Activated CD8-positive, alpha-beta memory T cell treated with anti-CD3 and anti-CD28 coated beads for 24 hours (primary cell): ENCODE data around the gene NLRP11.
"Not testable (repeated sequence)": the region's sequence is repeated elsewhere in the genome, so short reads cannot be mapped to it uniquely, and the experiment has no call there.

ENCODE experiments used
- DNase-seq: peaks from one replicate; pipeline ENCODE4 v3.0.0-alpha.2; 2020

NLRP11 gene

DNA sequence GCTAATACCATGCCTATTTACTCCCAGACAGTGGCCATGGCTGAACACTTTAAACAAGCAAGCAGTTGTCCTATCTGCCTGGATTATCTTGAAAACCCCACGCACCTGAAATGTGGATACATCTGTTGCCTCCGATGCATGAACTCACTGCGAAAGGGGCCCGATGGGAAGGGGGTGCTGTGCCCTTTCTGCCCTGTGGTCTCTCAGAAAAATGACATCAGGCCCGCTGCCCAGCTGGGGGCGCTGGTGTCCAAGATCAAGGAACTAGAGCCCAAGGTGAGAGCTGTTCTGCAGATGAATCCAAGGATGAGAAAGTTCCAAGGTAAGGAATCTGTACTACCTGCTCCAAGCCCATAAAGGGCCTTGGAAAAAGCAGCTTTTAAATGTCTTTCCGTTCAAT, 54.3 kb downstream of the NLRP11 start:
- DNase-seq = no peak

DNA sequence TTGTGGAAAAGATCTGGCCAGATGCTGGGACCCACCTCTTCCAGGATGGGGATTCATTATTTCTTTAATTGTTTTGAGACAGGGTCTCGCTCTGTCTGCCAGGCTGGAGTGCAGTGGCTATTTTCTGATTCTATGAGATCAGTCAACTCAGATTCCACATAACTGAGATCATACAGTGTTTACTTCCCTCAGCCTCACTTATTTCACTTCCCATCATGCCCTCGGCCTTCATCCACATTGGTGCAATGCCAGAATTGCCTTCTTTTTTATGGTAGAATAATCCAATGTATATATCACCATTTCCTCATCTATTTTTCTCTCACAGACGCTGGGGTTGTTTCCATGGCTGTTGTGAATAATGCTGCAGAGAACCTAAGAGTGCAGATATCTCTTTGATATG, 62.2 kb downstream of the NLRP11 start:
- not testable (repeated sequence) for DNase-seq

DNA sequence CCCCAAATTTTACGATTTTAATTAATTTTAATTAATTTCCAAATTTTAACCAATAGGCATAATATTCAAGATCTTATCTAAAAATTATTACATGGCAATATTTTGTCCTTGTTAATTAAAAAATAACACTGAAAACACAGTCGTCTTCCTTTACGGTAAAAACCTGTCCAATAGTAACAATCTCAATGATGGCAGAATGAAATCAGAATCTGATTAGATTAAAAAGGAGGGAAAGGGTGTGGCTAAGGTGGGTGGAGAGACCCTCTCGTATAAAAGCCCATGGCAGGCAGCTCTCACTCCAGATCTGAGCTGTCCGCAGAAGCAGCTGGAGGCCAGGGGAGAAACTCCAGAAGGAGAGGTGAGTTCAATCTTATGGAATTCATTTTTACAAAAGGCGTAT, 63.0 kb downstream of the NLRP11 start, which contains the start of gene RFPL4AL1:
Gene RFPL4AL1, plus strand, starts transcription at position 301 of the 400 bp plus-strand sequence. CDS start 2,687 bp downstream, outside the sequence.
- not testable (repeated sequence) for DNase-seq

DNA sequence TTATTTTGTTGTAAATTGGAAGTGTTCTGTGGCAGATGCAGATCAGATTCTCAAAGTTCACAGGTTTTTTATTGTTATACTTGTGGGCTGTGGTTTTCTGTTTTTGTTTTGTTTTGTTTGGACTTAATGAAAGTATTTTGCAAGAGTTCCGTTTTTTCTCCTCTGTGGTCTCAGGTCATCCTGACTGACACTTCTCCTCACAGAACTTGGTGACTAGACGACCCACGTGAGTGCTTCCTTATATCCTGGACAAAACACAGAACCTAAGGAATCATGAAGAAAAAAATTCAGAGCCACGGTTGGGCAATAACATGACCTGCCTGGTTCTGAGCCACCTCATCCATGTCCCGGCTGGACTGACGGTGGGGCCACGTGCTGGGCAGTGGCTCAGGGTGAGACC, 65.3 kb downstream of the NLRP11 start:
- DNase-seq = no peak

- DNase-seq = not testable (repeated sequence)
Observed at GRCh38 chr19:55758797-55759196, 73.0 kb downstream of the NLRP11 start, which contains the start of gene RFPL4A. RFPL4A (plus strand) TSS chr19:55759097; CDS start chr19:55761801, 2,704 bp downstream.

DNA sequence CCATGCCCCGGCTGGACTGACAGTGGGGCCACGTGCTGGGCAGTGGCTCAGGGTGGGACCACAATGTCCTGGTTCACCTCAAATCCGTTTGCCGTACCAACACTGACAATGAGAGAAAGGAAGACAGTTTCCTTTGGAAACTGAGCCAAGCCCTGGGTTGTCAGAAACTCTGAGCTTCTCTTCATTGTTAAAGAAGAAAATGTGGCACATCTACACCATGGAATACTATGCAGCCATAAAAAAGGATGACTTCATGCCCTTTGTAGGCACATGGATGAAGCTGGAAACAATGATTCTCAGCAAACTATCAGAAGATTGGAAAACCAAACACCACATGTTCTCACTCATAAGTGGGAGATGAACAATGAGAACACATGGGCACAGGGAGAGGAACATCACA, 75.0 kb downstream of the NLRP11 start:
- not testable (repeated sequence) for DNase-seq

- DNase-seq = no peak
Observed at GRCh38 chr19:55753401-55753800, 78.4 kb downstream of the NLRP11 start.

DNA sequence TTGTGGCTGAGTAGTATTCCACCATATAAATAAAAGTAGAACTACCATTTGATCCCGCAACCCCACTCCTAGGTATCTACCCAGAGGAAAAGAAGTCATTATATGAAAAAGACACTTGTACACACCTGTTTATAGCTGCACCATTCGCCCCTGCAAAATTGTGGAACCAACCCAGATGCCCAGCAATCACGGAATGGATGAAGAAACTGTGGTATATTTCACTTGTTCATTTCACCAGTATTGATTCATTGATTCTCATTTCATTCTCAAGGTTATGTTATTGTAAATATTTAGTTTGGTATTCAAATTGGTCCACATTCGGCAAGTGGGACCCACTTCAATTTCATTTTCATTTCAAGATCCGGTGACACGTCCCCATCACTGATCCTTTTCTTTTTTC, 81.1 kb downstream of the NLRP11 start:
- DNase-seq = no peak

DNA sequence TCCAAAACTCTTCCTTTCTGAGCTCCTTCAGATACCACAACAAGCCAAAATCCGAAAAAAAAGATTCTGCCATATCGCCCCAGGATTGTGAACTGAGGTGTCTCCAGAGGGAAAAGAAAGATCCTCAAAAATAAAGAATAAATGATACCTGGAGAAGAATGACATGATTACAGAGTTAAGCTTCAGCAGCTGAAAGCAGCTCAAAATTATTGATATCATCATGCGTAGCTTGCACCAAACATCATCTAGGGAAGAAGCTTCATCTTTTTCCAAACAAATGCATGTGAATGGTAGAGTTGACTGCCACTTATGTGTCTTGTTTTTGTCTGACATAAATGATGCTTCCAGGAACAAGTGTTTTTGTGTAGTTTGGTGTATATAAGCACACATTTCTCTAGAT, 93.5 kb downstream of the NLRP11 start, which contains the start of gene NLRP9:
Gene NLRP9, minus strand, starts transcription at position 101 of the 400 bp plus-strand sequence. Its CDS starts 28 bp downstream, at position 73.
- no peak for DNase-seq
